ENCODE results near the gene AAMP.

GRCh38 chr2:218289639-218290315 lies 19.8 kb upstream of the AAMP start:
- TF ChIP-seq CTBP1 (IDR thresholded peaks at IDR 0.05; ENCODE audit: borderline replicate concordance) (no peak), FOXM1 (IDR thresholded peaks at IDR 0.05; ENCODE audit: borderline replicate concordance) (no peak), ZNF384 (IDR thresholded peaks at IDR 0.05) (no peak), ELF4 (IDR thresholded peaks at IDR 0.05) (no peak), FOXK2 (IDR thresholded peaks at IDR 0.05) (no peak), BHLHE40 (IDR thresholded peaks at IDR 0.05; ENCODE audit: borderline replicate concordance) (no peak), TARDBP (IDR thresholded peaks at IDR 0.05) (no peak), HDGF (IDR thresholded peaks at IDR 0.05; ENCODE audit: borderline replicate concordance) (no peak), SP1 (IDR thresholded peaks at IDR 0.05) (no peak), FOXA1 (IDR thresholded peaks at IDR 0.05) (no peak)

Data from HEK293T (cell line).